ENCODE data around the gene ITGAE.

DNA sequence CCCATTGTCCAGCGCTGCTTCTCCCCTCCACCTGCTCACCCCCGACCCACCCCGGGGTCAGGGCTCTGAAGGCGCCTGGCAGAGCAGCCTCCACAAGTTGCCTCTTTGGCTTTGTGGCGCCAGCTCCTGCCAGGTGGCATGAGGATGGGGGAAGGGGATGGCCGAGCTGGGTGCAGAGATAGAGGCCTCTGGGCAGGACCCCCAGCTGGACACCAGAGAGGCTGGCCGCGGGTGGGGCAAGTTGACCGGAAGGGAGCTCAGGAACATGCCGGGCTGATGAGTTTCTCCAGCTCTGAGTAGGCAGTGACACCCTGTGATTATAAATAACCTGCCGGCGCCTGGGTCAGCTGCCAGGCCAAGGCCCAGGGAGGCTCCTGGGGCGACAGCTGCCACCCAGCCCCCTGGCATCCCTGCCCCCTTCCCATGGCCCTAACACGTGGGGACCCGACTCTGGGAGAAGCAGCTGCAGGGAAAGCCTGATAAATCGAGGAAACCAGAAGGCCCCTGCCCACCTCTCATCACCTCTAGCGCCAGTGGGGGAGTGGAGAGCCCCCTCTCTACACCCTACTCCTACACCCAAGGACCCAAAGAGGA is 105.8 kb downstream of the ITGAE start:
- TF ChIP-seq ZNF529 (tag by site-specific recombination; IDR thresholded peaks at IDR 0.05; ENCODE audit: insufficient replicate concordance) (no peak), ZNF324 (tag by site-specific recombination; IDR thresholded peaks at IDR 0.05) (no peak), OVOL3 (tag by site-specific recombination; IDR thresholded peaks at IDR 0.05) (no peak), KLF7 (tag by site-specific recombination; IDR thresholded peaks at IDR 0.05; ENCODE audit: borderline replicate concordance) (no peak), SETDB1 (IDR thresholded peaks at IDR 0.05; ENCODE audit: insufficient read length, low read length) (no peak), KLF1 (tag by site-specific recombination; IDR thresholded peaks at IDR 0.05) (no peak), ZNF830 (tag by site-specific recombination; IDR thresholded peaks at IDR 0.05; ENCODE audit: low read depth) (no peak), ZNF23 (tag by site-specific recombination; IDR thresholded peaks at IDR 0.05; ENCODE audit: borderline replicate concordance) (no peak), ZNF132 (tag by site-specific recombination; IDR thresholded peaks at IDR 0.05; ENCODE audit: borderline replicate concordance) (no peak)
- TF ChIP-seq, protein P1, sequence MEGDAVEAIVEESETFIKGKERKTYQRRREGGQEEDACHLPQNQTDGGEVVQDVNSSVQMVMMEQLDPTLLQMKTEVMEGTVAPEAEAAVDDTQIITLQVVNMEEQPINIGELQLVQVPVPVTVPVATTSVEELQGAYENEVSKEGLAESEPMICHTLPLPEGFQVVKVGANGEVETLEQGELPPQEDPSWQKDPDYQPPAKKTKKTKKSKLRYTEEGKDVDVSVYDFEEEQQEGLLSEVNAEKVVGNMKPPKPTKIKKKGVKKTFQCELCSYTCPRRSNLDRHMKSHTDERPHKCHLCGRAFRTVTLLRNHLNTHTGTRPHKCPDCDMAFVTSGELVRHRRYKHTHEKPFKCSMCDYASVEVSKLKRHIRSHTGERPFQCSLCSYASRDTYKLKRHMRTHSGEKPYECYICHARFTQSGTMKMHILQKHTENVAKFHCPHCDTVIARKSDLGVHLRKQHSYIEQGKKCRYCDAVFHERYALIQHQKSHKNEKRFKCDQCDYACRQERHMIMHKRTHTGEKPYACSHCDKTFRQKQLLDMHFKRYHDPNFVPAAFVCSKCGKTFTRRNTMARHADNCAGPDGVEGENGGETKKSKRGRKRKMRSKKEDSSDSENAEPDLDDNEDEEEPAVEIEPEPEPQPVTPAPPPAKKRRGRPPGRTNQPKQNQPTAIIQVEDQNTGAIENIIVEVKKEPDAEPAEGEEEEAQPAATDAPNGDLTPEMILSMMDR (tag by site-specific recombination; IDR thresholded peaks at IDR 0.05): no peak

All from HEK293 (cell line).